HG03196 (cell line): Measurements from ENCODE around the gene MTMR3.
A peak's percentile ranks its signal among the peaks of the same experiment; 100 is the strongest.
"Not testable (repeated sequence)": the region's sequence is repeated elsewhere in the genome, so short reads cannot be mapped to it uniquely, and the experiment has no call there.

Source experiments
- ATAC-seq: cut with Tn5 transposase; IDR thresholded peaks from one replicate; pipeline ENCODE4 v1.9.1; 2021; ENCODE audit not compliant: unreplicated experiment

MTMR3 gene

DNA sequence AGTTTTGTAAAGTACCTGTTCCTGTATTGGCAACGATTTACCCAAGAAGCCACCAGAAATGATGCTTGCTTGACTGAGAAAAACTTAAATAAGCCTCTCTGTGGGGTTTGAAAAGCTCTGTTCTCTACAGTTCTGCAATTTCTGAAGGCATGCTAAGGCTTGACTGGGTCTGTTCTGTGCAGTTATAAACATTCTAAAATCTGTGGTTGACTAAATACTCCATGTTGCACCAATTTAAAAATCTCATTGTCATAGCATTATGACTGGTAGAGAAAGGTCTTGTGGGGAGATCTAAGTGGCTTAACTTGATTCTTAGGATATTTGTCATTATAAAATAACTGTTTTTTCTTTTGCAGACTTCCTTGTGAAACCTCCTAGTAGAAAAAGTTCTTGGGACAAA is 73.7 kb downstream of the MTMR3 start:
- ATAC-seq = no peak

GRCh38 chr22:29958170-29958569 is 75.2 kb downstream of the MTMR3 start:
- ATAC-seq = no peak

- no peak for ATAC-seq
These were observed 81.8 kb downstream of the MTMR3 start for GRCh38 chr22:29964776-29965175.

- ATAC-seq = no peak
These were observed 84.5 kb downstream of the MTMR3 start for GRCh38 chr22:29967461-29967860.

- ATAC-seq = no peak
These were observed 88.6 kb downstream of the MTMR3 start for GRCh38 chr22:29971607-29972006.

GRCh38 chr22:29972121-29972520 is 89.1 kb downstream of the MTMR3 start:
- ATAC-seq = no peak

DNA sequence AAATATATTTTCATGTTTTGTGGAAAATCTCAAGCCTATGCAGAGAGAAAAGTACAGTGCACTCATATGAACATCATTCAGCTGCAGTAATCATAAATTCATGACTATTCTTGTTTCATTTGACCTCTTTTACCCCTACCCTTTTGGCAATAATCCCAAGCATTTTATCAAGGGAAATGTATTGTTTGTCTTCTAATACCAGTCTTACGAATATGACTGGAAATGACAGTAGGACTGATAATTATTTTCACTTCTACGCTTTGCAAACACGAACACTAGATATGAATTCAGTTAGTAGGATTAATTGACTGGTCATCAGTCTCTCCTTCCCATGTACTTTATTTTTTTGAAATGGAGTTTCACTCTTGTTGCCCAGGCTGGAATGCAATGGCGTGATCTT is 90.3 kb downstream of the MTMR3 start:
- no peak for ATAC-seq

DNA sequence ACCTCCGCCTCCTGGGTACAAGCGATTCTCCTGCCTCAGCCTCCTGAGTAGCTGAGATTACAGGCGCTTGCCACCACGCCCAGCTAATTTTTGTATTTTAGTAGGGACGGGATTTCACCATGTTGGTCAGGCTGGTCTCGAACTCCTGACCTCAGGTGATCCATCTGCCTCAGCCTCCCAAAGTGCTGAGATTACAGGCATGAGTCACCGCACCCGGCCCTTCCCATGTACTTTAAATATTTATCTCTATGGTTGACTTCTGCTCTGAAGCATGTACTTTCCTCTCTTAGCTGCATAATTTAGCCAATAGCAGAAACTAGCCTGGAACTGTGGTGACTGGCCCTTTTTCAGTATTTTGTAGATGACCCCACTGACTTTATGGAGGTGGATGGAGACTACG is 90.7 kb downstream of the MTMR3 start:
- not testable (repeated sequence) for ATAC-seq

- ATAC-seq = no peak
These were observed 92.5 kb downstream of the MTMR3 start for GRCh38 chr22:29975494-29975893.

- no peak for ATAC-seq
These were observed 94.1 kb downstream of the MTMR3 start for GRCh38 chr22:29977107-29977506.

DNA sequence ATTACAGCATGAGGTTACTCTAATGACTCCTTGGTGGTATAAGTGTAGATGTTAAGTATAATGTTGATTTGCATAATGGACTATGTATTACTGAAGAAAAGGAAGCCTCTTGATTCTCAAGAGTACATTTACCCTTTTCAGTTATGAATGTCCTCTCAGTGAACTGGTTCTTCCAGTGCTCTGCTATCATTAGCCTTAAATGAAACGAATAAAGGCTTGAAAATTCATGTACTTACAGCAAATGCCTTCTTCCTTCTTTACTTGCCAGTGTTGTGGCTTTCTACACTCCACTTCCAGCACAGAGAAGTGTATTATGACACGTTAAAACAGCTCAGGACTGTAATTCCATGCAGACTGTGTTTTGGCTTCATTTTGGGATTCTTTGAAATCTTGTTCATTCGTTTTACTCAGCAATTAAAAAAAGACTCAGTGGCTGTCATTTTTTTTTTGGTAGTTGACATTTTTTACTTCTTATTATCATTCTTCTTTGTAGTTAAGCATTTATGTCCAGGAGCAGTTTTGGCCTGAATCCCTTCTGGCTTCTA is 96.9 kb downstream of the MTMR3 start:
- peak; percentile 81 for ATAC-seq

- no peak for ATAC-seq
These were observed 100.4 kb downstream of the MTMR3 start for GRCh38 chr22:29983296-29983917.

DNA sequence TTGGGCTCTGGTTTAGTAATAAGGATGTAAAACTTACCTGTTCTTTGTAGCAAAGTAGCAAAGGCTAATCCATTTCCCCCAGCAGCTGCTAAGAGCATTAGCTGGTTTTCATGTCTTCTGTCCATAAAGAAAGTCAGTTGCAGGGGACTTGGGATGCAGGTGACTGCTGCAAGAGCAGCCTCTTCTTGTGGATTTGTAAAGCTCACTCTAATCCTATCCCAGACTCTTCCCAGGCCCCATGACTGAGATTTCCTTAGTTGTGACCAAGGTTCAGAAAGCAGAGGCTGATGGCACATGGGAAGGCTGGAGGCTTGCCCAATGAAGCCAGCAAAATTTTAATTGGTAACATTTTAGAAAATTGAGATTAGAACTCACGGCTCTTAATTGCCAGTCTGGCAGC is 102.9 kb downstream of the MTMR3 start:
- ATAC-seq = no peak

GRCh38 chr22:29987137-29987536 is 104.2 kb downstream of the MTMR3 start:
- ATAC-seq = no peak

DNA sequence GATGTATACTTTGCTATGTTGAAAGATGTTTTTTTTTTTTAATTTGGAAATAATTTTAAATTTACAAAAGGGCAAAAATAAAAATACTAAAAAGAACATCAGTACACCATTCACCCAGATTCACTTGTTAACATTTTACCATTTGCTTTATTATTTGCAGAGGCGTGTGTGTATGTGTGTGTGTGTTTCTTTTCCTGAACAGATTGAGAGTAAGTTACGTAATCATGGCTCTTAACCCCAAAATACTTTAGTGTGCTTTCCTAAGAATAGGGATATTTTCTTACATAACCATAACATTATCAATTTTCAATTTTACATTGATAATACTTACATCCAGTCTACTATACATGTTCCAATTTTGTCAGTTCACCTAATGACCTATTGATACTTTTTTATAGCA is 105.7 kb downstream of the MTMR3 start:
- ATAC-seq = no peak

DNA sequence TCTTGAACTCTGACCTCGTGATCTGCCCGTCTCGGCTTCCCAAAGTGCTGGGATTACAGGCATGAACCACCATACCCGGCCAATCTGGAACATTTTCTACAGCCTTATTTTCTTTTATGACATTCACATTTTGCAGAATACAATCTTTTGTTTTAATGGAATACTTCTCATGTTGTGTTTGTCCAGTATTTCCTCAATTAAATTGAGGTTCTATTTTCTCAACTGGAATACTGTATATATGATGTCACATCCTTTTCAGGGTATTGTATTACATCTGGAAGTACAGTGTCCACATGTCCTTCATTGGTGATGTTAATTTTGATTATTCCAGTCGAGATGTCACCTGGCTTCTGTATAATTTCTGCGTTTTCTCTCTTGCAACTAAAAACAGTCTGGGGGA is 106.5 kb downstream of the MTMR3 start:
- no peak for ATAC-seq

DNA sequence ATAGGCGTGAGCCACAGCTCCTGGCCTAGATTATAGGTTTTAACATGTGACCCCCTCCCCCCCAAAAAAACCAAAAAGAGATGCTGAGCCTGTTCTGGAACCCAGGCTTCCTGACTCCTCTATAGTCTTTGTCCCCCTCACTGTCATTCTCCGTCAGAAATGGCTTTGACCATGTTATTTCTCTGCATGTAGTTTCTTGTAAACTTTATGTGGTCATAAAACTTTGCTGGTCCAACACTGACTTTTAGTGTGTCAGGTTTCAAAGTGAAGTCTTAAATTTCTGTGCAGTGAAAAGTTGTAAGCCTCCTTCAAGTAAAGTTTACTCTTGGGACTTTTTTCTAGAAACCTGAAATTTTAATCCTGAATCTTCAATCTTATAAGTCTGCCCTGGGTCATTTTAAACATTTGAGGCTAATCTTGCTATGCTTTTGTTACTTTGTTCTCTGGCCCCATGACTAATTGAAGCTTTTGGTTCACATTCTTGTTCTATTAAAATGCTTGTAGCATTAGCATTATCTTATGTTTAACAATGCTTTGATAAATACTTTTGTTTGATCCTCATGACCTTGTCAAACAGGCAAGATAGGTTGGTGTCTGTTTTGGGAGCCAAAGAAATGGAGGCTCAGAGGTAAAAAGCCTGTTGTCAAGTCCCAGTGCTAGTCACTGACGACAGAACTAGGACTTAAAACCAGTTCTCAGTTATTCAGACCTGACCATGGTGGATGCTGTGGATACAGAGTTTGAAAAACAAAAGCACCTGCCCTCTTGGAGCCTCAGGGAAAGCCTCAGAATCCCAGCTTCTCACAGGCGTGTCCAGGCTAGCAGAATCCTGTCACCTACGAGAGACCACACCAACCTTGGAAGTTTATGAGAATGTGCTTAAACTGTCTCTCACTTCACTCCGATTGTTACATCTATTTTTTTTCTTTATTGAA is 109.6 kb downstream of the MTMR3 start:
- no peak for ATAC-seq

DNA sequence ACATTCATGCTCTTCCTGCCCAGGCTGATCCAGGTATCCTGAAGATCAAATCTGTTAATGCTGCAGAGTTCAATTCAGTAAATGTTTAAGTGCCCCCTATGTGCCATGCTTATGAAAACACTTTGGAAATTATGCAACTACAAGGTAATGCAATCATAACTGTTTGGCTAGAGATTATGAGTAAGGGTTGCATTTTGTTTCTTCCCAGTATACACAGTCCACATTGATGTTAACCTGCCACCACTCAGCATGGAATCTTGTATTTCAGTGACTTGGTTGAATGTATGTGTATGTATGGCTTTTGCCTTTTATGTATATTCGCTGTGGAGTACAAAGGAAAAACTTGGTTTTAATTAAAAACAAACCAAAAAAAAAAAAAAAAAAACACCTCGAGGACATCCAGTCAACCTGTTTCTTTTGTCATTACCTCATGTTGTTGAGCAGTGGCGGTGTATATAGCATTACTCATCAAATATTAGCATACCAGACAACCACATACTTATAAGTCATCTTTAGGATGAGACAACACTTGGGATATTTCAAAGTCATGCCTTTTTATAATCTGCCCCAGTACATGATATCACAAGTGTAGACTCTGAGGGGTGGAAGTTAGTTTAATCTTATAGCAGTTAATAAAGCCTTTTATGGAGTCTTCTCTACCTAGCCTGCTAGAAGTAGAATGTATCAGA is 111.2 kb downstream of the MTMR3 start:
- ATAC-seq = no peak

DNA sequence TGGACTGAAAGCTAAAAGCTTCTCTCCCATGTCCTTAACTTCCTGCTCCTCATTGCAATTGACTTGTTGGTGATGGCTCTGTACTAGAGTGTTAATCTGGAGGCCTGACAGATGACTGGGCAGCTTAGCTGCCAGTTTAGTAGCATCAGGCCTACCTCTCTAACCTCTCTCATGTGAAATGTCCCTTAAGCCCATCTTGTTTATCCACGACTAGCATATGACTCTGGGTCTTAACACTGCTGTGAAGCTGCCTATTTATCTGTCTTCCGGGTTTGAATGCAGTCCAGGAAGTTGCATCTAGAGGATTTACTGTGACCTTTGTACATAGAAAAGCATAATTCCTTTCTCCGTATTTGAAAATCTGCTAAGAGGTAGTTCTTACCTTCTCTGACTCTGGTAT is 112.0 kb downstream of the MTMR3 start:
- ATAC-seq = no peak

DNA sequence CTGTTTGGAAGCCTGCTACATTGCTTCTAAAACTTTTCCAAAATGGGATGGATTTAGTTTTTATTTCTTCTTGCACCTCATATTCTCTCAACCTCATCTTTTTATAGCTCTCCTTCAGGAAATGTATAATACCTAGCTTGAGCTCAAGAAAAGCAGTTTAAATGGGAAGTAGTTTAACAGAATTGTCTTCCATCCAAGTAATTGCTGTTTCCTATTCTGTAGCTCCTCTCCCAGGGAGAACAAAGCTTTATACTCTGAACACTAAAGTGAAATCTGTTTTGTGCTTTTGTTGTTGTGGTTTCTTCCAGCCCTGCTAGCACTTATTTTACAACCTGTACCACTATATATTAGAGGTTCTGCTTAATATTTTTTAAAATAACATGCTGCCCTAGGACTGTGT is 114.1 kb downstream of the MTMR3 start:
- ATAC-seq = no peak

GRCh38 chr22:29997516-29997915 is 114.5 kb downstream of the MTMR3 start:
- ATAC-seq = no peak
